GM12878 (cell line): ENCODE data around the gene PDE6A. TPM values are rescaled to one million over a fixed set of nuclear protein-coding genes. Genes with fewer than 3 reads are reported as not detected.

Experiments used
- ATAC-seq: fragments of 200-7000 bp; cut with Tn5 transposase; 3 replicates; pipeline ENCODE4 v1.9.1; 2020; ENCODE audit warnings: mild to moderate bottlenecking, moderate library complexity
- BruUV-seq: library from RNA; stranded (reverse); fragments of 400-500 nt; replicated peaks from 2 replicates; lab custom pipeline; 2021; lab: Mats Ljungman, UMichigan
- CTCF ChIA-PET: fragments of 300-600 bp; sonication (Branson Sonifier 250); formaldehyde crosslinking; extraction: SDS; loops from one replicate; lab custom pipeline; 2021; ENCODE audit warnings: inconsistent platforms; lab: Yijun Ruan, JAX
- POLR2A ChIA-PET: fragments of 350-600 bp; formaldehyde crosslinking; extraction: SDS; loops from one replicate; lab custom pipeline; 2021; ENCODE audit warnings: inconsistent platforms; lab: Charles Lee
- RAD21 ChIA-PET: fragments of 300-600 bp; sonication (Branson Sonifier 250); formaldehyde crosslinking; loops from one replicate; lab custom pipeline; 2023; ENCODE audit warnings: antibody characterized with exemption; ENCODE audit not compliant: unreplicated experiment; lab: Charles Lee
- SMC1A ChIA-PET: fragments of 300-600 bp; sonication (Branson Sonifier 250); formaldehyde crosslinking; loops from one replicate; lab custom pipeline; 2023; ENCODE audit not compliant: unreplicated experiment, uncharacterized antibody; lab: Charles Lee
- DNase-seq: peaks from one replicate; pipeline ENCODE4 v3.0.0-alpha.2; 2011; ENCODE audit warnings: low read depth, low spot score
- FAIRE-seq: peaks from 3 replicates; lab custom pipeline; 2011; peaks lifted over from hg19 to GRCh38; lab: Jason Lieb, UNC
- H2AFZ ChIP-seq: 2 replicates; pipeline ENCODE4 v1.6.0; 2011; ENCODE audit warnings: low read depth, low read length, control low read depth; ENCODE audit not compliant: control insufficient read depth
- H3K27ac ChIP-seq: 2 replicates; pipeline ENCODE4 v1.5.1; 2011; ENCODE audit warnings: control low read depth; ENCODE audit not compliant: control insufficient read depth, insufficient read depth
- H3K27me3 ChIP-seq, 2 experiments: replicated peaks in 1 of 2; 2 replicates each; pipeline versions ENCODE4 v1.6.0 to v1.6.1; 2011; ENCODE audit warnings: low read length in 1 of 2; ENCODE audit not compliant: control insufficient read depth in 2 of 2, insufficient read depth in 2 of 2
- H3K36me3 ChIP-seq, 2 experiments: 2 replicates each; pipeline ENCODE4 v1.5.1; 2011; ENCODE audit warnings: low read length in 1 of 2; ENCODE audit not compliant: control insufficient read depth in 2 of 2, insufficient read depth in 2 of 2
- H3K4me1 ChIP-seq: 2 replicates; pipeline ENCODE4 v1.6.1; 2011; ENCODE audit warnings: mild to moderate bottlenecking, low read length, moderate library complexity, mixed read lengths; ENCODE audit not compliant: control insufficient read depth, insufficient read depth
- H3K4me2 ChIP-seq: 2 replicates; pipeline ENCODE4 v1.6.0; 2011; ENCODE audit warnings: control low read depth; ENCODE audit not compliant: control insufficient read depth, insufficient read depth
- H3K4me3 ChIP-seq: fragments of 200-600 bp; sonication (generic); 2 replicates; pipeline ENCODE4 v1.5.1; 2016
- H3K79me2 ChIP-seq: 2 replicates; pipeline ENCODE4 v1.6.0; 2011; ENCODE audit warnings: low read length; ENCODE audit not compliant: control insufficient read depth, insufficient read depth
- H3K9ac ChIP-seq: 2 replicates; pipeline ENCODE4 v1.8.0; 2011; ENCODE audit warnings: low read length, control low read depth, mixed read lengths; ENCODE audit not compliant: control insufficient read depth, insufficient read depth
- H3K9me3 ChIP-seq: replicated peaks from 3 replicates; pipeline ENCODE4 v1.5.1; 2011; ENCODE audit warnings: mild to moderate bottlenecking, low read length; ENCODE audit not compliant: control insufficient read depth, insufficient read depth
- H4K20me1 ChIP-seq: 2 replicates; pipeline ENCODE4 v1.6.0; 2011; ENCODE audit not compliant: control insufficient read depth, insufficient read depth
- ATF2 ChIP-seq: IDR thresholded peaks from 2 replicates; pipeline ENCODE4 v1.6.1; 2012; ENCODE audit warnings: low read length, inconsistent platforms
- CBX3 ChIP-seq: fragments of 200-600 bp; sonication (generic); IDR thresholded peaks from 2 replicates; pipeline ENCODE4 v1.6.1; 2016; ENCODE audit warnings: low read depth, borderline replicate concordance
- CEBPB ChIP-seq, 2 experiments: fragments of 150-350 bp in 1 of 2; IDR thresholded peaks; 2 replicates each; pipeline ENCODE4 v1.6.1; 2012 to 2014; ENCODE audit warnings: low read depth in 2 of 2, low read length in 2 of 2, borderline replicate concordance in 1 of 2, inconsistent platforms in 1 of 2
- E2F4 ChIP-seq: IDR thresholded peaks from 2 replicates; pipeline ENCODE4 v1.6.1; 2012; ENCODE audit warnings: low read depth, low read length, improper control_type of control experiment
- IRF3 ChIP-seq: fragments of 450-650 bp; IDR thresholded peaks from 2 replicates; pipeline ENCODE4 v1.6.1; 2014; ENCODE audit warnings: mild to moderate bottlenecking
- RAD51 ChIP-seq: fragments of 450-650 bp; IDR thresholded peaks from 2 replicates; pipeline ENCODE4 v1.6.1; 2016; ENCODE audit warnings: moderate library complexity, mild to moderate bottlenecking, inconsistent platforms
- RELB ChIP-seq: fragments of 450-650 bp; IDR thresholded peaks from 2 replicates; pipeline ENCODE4 v1.6.1; 2017; ENCODE audit warnings: low read depth, mild to moderate bottlenecking, moderate library complexity
- RUNX3 ChIP-seq: IDR thresholded peaks from 2 replicates; pipeline ENCODE4 v1.6.1; 2012; ENCODE audit warnings: low read length, inconsistent platforms
- SMC3 ChIP-seq: IDR thresholded peaks from 2 replicates; pipeline ENCODE4 v1.6.1; 2011; ENCODE audit warnings: low read length, improper control_type of control experiment, borderline replicate concordance
- ZNF384 ChIP-seq: IDR thresholded peaks from 2 replicates; pipeline ENCODE4 v1.6.1; 2012; ENCODE audit warnings: low read depth, mild to moderate bottlenecking, low read length, improper control_type of control experiment, borderline replicate concordance
- ZNF592 ChIP-seq: fragments of 450-650 bp; IDR thresholded peaks from 2 replicates; pipeline ENCODE4 v1.6.1; 2017; ENCODE audit warnings: mild to moderate bottlenecking, moderate library complexity
- WGBS: methylation state at CpG from one replicate; pipeline ENCODE4 v1.1.6; 2016; ENCODE audit warnings: low lambda C conversion rate; ENCODE audit not compliant: insufficient replicate concordance, insufficient coverage; ENCODE audit errors: missing lambda C conversion rate; 5-methylcytosine and 5-hydroxymethylcytosine counted together
- in situ Hi-C: fragments of 300-500 bp; cut with MboI; formaldehyde crosslinking; loops from 9 replicates; pipeline ENCODE4 v1.14.3; 2018; ENCODE audit warnings: mixed read lengths
- intact Hi-C: fragments of 100-400 bp; cut with micrococcal nuclease; formaldehyde crosslinking; loops from one replicate; pipeline ENCODE4 v1.14.2; 2022; ENCODE audit not compliant: unreplicated experiment
- polyA plus RNA-seq, 11 experiments: library from polyadenylated mRNA; depleted of rRNA in 4 of 11; unstranded in 6 of 11; stranded (reverse) in 5 of 11; fragments of >200 nt; fragmentation: Nextera tagmentation in 4 of 11; fragmentation: Illumina TruSeq in 1 of 11; extraction: Ambion mirVana in 4 of 11; extraction: Trizol in 1 of 11; gene quantifications; 1 replicate in 1 of 11; 2 replicates in 10 of 11; pipeline versions ENCODE4 v1.2.1 to v1.2.3, GENCODE V29; 2011 to 2016; ENCODE audit warnings: inconsistent platforms in 2 of 11, missing spikeins in 2 of 11, low read depth in 1 of 11
- total RNA-seq, 4 experiments: library from RNA; depleted of rRNA in 3 of 4; stranded (reverse); fragments of >200 nt in 3 of 4; fragmentation: Illumina TruSeq in 1 of 4; extraction: Trizol in 1 of 4; gene quantifications; 2 replicates each; pipeline versions ENCODE4 v1.2.1 to v1.2.3, GENCODE V29; 2013 to 2021

The PDE6A gene
- total and polyA plus RNA-seq, 10 of the 15 experiments (the other 5 are each of a cell fraction or from before 2014, with no cell fraction given), result 0.05 to 0.26 TPM; not detected in 8

GRCh38 chr5:149831492-149831891, 113.1 kb downstream of the PDE6A start (continued):
- peak; percentile 30; the same call in 1 of the 2 replicates for TF ChIP-seq RUNX3

- H3K27me3 ChIP-seq, result no peaks in the 10 kb centered on the region
- H3K4me1 ChIP-seq, result peaks cover 8% of the 10 kb centered on the region
- no peak overlapping the region for H3K9ac ChIP-seq
- in situ Hi-C loops (no loop called here), intact Hi-C loops (no loop called here)
- H3K36me3 ChIP-seq, result peaks cover 7 to 35% of the 10 kb centered on the region in 2 experiments; a peak in 3 of 4 replicates
- peak overlapping the region; percentile 57 for H3K27ac ChIP-seq
- no peak for FAIRE-seq
- no peaks in the 10 kb centered on the region; the same call in 1 of the 2 replicates for H3K79me2 ChIP-seq
- no peaks in the 10 kb centered on the region for H4K20me1 ChIP-seq
- no peak for ATAC-seq
- BruUV-seq, result no TSS peak
- 90% methylated on average over 5 of the region's 5 CpGs for WGBS
- SMC1A ChIA-PET, result interaction anchor here (0.6 to 11.9 kb wide), 25 partner anchors 13 to 273 kb away, joined by 3 to 210 read pairs (median 6); partner anchors contain the start of gene SLC26A2
- POLR2A ChIA-PET, result interaction anchor here (1.0 to 6.6 kb wide), 10 partner anchors 16 to 163 kb away, joined by 3 to 70 read pairs (median 6); partner anchors contain the start of genes PPARGC1B and SLC26A2
- CTCF ChIA-PET, result interaction anchor here (0.7 to 15.7 kb wide), 25 partner anchors 8 to 214 kb away, joined by 3 to 462 read pairs (median 10); partner anchors contain the start of gene PPARGC1B
- DNase-seq, result no peak
- RAD21 ChIA-PET, result interaction anchor here (0.9 to 12.6 kb wide), 23 partner anchors 19 to 212 kb away, joined by 3 to 148 read pairs (median 11); partner anchors contain the start of genes PPARGC1B and SLC26A2
- no peaks in the 10 kb centered on the region for H3K9me3 ChIP-seq
- H3K4me3 ChIP-seq, result no peak overlapping the region
- H3K4me2 ChIP-seq, result no peak overlapping the region
- H2AFZ ChIP-seq, result no peak overlapping the region
- TF ChIP-seq IRF3 (no peak), RELB (no peak), ZNF592 (no peak), CBX3 (no peak), RAD51 (no peak), ATF2 (no peak), ZNF384 (no peak), CEBPB (IDR thresholded peaks at IDR 0.05; ENCODE audit: borderline replicate concordance in 1 of 2, low read depth in 2 of 2, low read length in 2 of 2) (no peak), SMC3 (no peak), E2F4 (no peak)
These were observed 114.0 kb downstream of the PDE6A start for GRCh38 chr5:149830579-149830978.
